HepG2 (cell line): ENCODE measurements around the gene NBEAL2. TPM values are rescaled to one million over a fixed set of nuclear protein-coding genes. Genes with fewer than 3 reads are reported as not detected.

ENCODE experiments used
- ATF2 ChIP-seq: sonication (generic); formaldehyde crosslinking; IDR thresholded peaks from 2 replicates; pipeline ENCODE4 v1.4.0; 2020; ENCODE audit warnings: missing genetic modification reagents
- CBX5 ChIP-seq: sonication (generic); formaldehyde crosslinking; IDR thresholded peaks from 2 replicates; pipeline ENCODE4 v1.4.0; 2020; ENCODE audit warnings: missing genetic modification reagents, borderline replicate concordance
- CENPBD1 ChIP-seq: sonication (generic); formaldehyde crosslinking; IDR thresholded peaks from 2 replicates; pipeline ENCODE4 v1.8.0; 2022; ENCODE audit warnings: missing genetic modification reagents, low read depth, mild to moderate bottlenecking, borderline replicate concordance
- CHD4 ChIP-seq: fragments of 200-600 bp; sonication (generic); IDR thresholded peaks from 2 replicates; pipeline ENCODE4 v1.7.0; 2017; ENCODE audit warnings: mild to moderate bottlenecking, low read length, borderline replicate concordance
- HDAC1 ChIP-seq: sonication (generic); formaldehyde crosslinking; IDR thresholded peaks from 2 replicates; pipeline ENCODE4 v1.5.1; 2020; ENCODE audit warnings: mild to moderate bottlenecking, missing genetic modification reagents
- KMT2B ChIP-seq: IDR thresholded peaks from 2 replicates; pipeline ENCODE4 v1.6.1; 2016; ENCODE audit warnings: missing genetic modification reagents, missing compliant biosample characterization
- MAFG ChIP-seq: sonication (generic); formaldehyde crosslinking; IDR thresholded peaks from 2 replicates; pipeline ENCODE4 v1.5.1; 2020; ENCODE audit warnings: mild to moderate bottlenecking, missing genetic modification reagents
- MIER2 ChIP-seq: IDR thresholded peaks from 2 replicates; pipeline ENCODE4 v1.6.1; 2016; ENCODE audit warnings: missing biosample characterization, missing genetic modification reagents
- MTA1 ChIP-seq: sonication (generic); formaldehyde crosslinking; IDR thresholded peaks from 2 replicates; pipeline ENCODE4 v1.4.0; 2020; ENCODE audit warnings: missing genetic modification reagents, mild to moderate bottlenecking, borderline replicate concordance
- SP1 ChIP-seq, 2 experiments: fragments of 450-650 bp in 1 of 2; sonication (generic) in 1 of 2; formaldehyde crosslinking in 1 of 2; IDR thresholded peaks; 2 replicates each; pipeline versions ENCODE4 v1.4.0 to v1.6.1; 2016 to 2020; ENCODE audit warnings: missing genetic modification reagents in 1 of 2
- ZNF24 ChIP-seq: fragments of 450-650 bp; IDR thresholded peaks from 2 replicates; pipeline ENCODE4 v1.6.1; 2017; ENCODE audit warnings: antibody characterized with exemption, mild to moderate bottlenecking
- ZNF263 ChIP-seq: sonication (generic); formaldehyde crosslinking; IDR thresholded peaks from 2 replicates; pipeline ENCODE4 v1.4.0; 2020; ENCODE audit warnings: missing genetic modification reagents
- ZNF329 ChIP-seq: sonication (generic); formaldehyde crosslinking; IDR thresholded peaks from 2 replicates; pipeline ENCODE4 v1.9.0; 2021; ENCODE audit warnings: low read depth, mild to moderate bottlenecking, missing genetic modification reagents
- ZNF33B ChIP-seq: sonication (generic); formaldehyde crosslinking; IDR thresholded peaks from 2 replicates; pipeline ENCODE4 v1.5.1; 2020; ENCODE audit warnings: mild to moderate bottlenecking, missing genetic modification reagents
- ZNF350 ChIP-seq: sonication (generic); formaldehyde crosslinking; IDR thresholded peaks from 2 replicates; pipeline ENCODE4 v1.4.0; 2020; ENCODE audit warnings: mild to moderate bottlenecking, low read depth, missing genetic modification reagents, borderline replicate concordance
- ZNF589 ChIP-seq: sonication (generic); formaldehyde crosslinking; conservative IDR thresholded peaks from 2 replicates; pipeline ENCODE4 v1.8.0; 2022; ENCODE audit warnings: mild to moderate bottlenecking, moderate library complexity, missing genetic modification reagents
- polyA plus RNA-seq, 8 experiments: library from polyadenylated mRNA; depleted of rRNA in 3 of 8; stranded (reverse) in 7 of 8; unstranded in 1 of 8; fragments of >200 nt; fragmentation: Illumina TruSeq in 4 of 8; extraction: Trizol in 4 of 8; gene quantifications; 2 replicates each; pipeline versions ENCODE4 v1.2.1 to v1.2.3, GENCODE V29; 2011 to 2016; ENCODE audit warnings: low read depth in 4 of 8, missing spikeins in 1 of 8, mixed read lengths in 1 of 8; ENCODE audit not compliant: insufficient read depth in 1 of 8
- total RNA-seq, 5 experiments: library from RNA; depleted of rRNA; stranded (reverse); fragments of >200 nt; fragmentation: Illumina TruSeq; extraction: Trizol; gene quantifications; 2 replicates each; pipeline ENCODE4 v1.2.3, GENCODE V29; 2016; ENCODE audit warnings: low read depth in 1 of 5
- TF ChIP-seq, protein P1 (sequence below): sonication (generic); formaldehyde crosslinking; IDR thresholded peaks from 2 replicates; pipeline ENCODE4 v1.5.0; 2020; ENCODE audit warnings: mild to moderate bottlenecking, missing genetic modification reagents
- TF ChIP-seq, protein P2 (sequence below): sonication (generic); formaldehyde crosslinking; IDR thresholded peaks from 2 replicates; pipeline ENCODE4 v1.4.0; 2020; ENCODE audit warnings: missing genetic modification reagents, borderline replicate concordance
- TF ChIP-seq, protein P3 (sequence below): sonication (generic); formaldehyde crosslinking; IDR thresholded peaks from 2 replicates; pipeline ENCODE4 v1.4.0; 2020; ENCODE audit warnings: missing genetic modification reagents, mild to moderate bottlenecking, borderline replicate concordance

The NBEAL2 gene
- total and polyA plus RNA-seq, 2 of the 13 experiments (the other 11 are each of a cell fraction or from before 2014, with no cell fraction given), result 9.7 to 12.4 TPM

DNA sequence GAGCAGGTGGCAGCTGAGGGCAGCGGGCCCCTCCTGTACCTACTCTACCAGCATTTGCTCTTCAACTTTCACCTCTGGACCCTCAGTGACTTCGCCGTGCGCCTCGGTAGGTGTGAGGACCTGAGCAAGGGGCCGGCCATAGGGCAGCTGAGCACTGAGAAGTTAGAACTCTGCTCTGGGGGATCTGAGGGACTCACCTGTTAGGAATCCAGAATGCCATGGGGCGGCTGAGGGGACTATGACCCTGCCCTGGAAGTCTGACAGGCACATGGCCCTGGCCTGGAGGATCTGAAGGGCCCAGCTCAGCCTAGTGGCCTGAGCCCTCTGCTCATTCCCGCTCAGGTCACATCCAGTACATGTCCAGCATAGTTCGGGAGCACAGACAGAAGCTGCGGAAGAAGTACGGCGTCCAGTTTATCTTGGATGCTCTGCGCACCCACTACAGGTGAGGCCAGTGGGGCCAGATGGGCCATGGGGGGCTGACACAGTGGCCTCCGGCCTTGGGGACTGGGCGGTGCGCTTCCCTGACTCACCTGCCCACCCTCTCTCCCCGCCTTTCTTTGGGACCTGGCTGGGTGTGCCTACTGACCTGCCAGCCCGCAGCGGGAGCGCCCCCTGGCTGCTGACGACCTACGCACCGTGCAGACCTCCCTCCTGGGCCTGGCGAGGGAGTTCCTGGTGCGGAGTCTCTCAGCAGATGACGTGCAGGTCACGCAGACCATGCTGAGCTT, 18.8 kb downstream of the NBEAL2 start (continued):
- TF ChIP-seq, protein P1, sequence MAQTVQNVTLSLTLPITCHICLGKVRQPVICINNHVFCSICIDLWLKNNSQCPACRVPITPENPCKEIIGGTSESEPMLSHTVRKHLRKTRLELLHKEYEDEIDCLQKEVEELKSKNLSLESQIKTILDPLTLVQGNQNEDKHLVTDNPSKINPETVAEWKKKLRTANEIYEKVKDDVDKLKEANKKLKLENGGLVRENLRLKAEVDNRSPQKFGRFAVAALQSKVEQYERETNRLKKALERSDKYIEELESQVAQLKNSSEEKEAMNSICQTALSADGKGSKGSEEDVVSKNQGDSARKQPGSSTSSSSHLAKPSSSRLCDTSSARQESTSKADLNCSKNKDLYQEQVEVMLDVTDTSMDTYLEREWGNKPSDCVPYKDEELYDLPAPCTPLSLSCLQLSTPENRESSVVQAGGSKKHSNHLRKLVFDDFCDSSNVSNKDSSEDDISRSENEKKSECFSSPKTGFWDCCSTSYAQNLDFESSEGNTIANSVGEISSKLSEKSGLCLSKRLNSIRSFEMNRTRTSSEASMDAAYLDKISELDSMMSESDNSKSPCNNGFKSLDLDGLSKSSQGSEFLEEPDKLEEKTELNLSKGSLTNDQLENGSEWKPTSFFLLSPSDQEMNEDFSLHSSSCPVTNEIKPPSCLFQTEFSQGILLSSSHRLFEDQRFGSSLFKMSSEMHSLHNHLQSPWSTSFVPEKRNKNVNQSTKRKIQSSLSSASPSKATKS (CRISPR knock-in tag), result no peak
- no peak for TF ChIP-seq MAFG (CRISPR knock-in tag)
- TF ChIP-seq MIER2, result 0 out of 2 replicates have a peak, but pooled peaks have one; percentile 33
- no peak for TF ChIP-seq CENPBD1
- TF ChIP-seq ZNF263 (CRISPR knock-in tag), result 0 out of 2 replicates have a peak, but pooled peaks have one; percentile 15
- no peak for TF ChIP-seq ZNF589 (CRISPR knock-in tag)
- TF ChIP-seq SP1 (IDR thresholded peaks at IDR 0.05), result no peak
- TF ChIP-seq SP1 (CRISPR knock-in tag; IDR thresholded peaks at IDR 0.05), result no peak
- TF ChIP-seq, protein P2, sequence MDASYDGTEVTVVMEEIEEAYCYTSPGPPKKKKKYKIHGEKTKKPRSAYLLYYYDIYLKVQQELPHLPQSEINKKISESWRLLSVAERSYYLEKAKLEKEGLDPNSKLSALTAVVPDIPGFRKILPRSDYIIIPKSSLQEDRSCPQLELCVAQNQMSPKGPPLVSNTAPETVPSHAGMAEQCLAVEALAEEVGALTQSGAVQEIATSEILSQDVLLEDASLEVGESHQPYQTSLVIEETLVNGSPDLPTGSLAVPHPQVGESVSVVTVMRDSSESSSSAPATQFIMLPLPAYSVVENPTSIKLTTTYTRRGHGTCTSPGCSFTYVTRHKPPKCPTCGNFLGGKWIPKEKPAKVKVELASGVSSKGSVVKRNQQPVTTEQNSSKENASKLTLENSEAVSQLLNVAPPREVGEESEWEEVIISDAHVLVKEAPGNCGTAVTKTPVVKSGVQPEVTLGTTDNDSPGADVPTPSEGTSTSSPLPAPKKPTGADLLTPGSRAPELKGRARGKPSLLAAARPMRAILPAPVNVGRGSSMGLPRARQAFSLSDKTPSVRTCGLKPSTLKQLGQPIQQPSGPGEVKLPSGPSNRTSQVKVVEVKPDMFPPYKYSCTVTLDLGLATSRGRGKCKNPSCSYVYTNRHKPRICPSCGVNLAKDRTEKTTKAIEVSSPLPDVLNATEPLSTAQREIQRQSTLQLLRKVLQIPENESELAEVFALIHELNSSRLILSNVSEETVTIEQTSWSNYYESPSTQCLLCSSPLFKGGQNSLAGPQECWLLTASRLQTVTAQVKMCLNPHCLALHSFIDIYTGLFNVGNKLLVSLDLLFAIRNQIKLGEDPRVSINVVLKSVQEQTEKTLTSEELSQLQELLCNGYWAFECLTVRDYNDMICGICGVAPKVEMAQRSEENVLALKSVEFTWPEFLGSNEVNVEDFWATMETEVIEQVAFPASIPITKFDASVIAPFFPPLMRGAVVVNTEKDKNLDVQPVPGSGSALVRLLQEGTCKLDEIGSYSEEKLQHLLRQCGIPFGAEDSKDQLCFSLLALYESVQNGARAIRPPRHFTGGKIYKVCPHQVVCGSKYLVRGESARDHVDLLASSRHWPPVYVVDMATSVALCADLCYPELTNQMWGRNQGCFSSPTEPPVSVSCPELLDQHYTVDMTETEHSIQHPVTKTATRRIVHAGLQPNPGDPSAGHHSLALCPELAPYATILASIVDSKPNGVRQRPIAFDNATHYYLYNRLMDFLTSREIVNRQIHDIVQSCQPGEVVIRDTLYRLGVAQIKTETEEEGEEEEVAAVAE, result no peak
- TF ChIP-seq HDAC1 (CRISPR knock-in tag), result no peak; the same call in 1 of the 2 replicates
- no peak for TF ChIP-seq MTA1 (CRISPR knock-in tag)
- peak; percentile 23; the same call in 1 of the 2 replicates for TF ChIP-seq ATF2 (CRISPR knock-in tag)
- no peak for TF ChIP-seq ZNF329 (CRISPR knock-in tag)
- 0 out of 2 replicates have a peak, but pooled peaks have one; percentile 29 for TF ChIP-seq ZNF33B (CRISPR knock-in tag)
- no peak for TF ChIP-seq CHD4
- TF ChIP-seq KMT2B (CRISPR knock-in tag), result no peak
- TF ChIP-seq ZNF350, result peak; percentile 56
- TF ChIP-seq CBX5 (CRISPR knock-in tag), result no peak
- no peak for TF ChIP-seq ZNF24
- TF ChIP-seq, protein P3, sequence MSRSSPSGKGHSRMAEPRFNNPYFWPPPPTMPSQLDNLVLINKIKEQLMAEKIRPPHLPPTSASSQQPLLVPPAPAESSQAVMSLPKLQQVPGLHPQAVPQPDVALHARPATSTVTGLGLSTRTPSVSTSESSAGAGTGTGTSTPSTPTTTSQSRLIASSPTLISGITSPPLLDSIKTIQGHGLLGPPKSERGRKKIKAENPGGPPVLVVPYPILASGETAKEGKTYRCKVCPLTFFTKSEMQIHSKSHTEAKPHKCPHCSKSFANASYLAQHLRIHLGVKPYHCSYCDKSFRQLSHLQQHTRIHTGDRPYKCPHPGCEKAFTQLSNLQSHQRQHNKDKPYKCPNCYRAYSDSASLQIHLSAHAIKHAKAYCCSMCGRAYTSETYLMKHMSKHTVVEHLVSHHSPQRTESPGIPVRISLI (CRISPR knock-in tag), result no peak; the same call in 1 of the 2 replicates
